ENCODE measurements around the gene WDR90.
"Not testable (repeated sequence)": the region's sequence is repeated elsewhere in the genome, so short reads cannot be mapped to it uniquely, and the experiment has no call there.

Gene WDR90

GRCh38 chr16:689175-689897 lies 40.2 kb downstream of the WDR90 start:
- peaks cover 15% of the 10 kb centered on the region for H3K27me3 Mint-ChIP-seq (ENCODE audit: low read depth)
- H3K9me3 Mint-ChIP-seq = peaks cover 4% of the 10 kb centered on the region
- peaks cover 3% of the 10 kb centered on the region for H3K36me3 Mint-ChIP-seq (ENCODE audit: low read depth)
- peak overlapping the region; percentile 77 for H3K27ac Mint-ChIP-seq
- H3K4me3 Mint-ChIP-seq = peak overlapping the region; percentile 85
- peaks cover 8% of the 10 kb centered on the region for H3K4me1 Mint-ChIP-seq (ENCODE audit: low read depth)

GRCh38 chr16:691242-691641 lies 42.1 kb downstream of the WDR90 start:
- not testable (repeated sequence) for H3K27ac Mint-ChIP-seq

GRCh38 chr16:692356-693108 lies 43.4 kb downstream of the WDR90 start:
- Mint-ChIP-seq H3K9me3 (peaks cover 4% of the 10 kb centered on the region), H3K27ac (no peak overlapping the region), H3K27me3 (ENCODE audit: low read depth) (peaks cover 20% of the 10 kb centered on the region), H3K4me1 (ENCODE audit: low read depth) (peaks cover 12% of the 10 kb centered on the region), H3K4me3 (peak overlapping the region; percentile 30), H3K36me3 (ENCODE audit: low read depth) (peaks cover 1% of the 10 kb centered on the region)

More at GRCh38 chr16:691242-691641, 42.1 kb downstream of the WDR90 start:
- H3K9me3 Mint-ChIP-seq; H3K36me3 Mint-ChIP-seq (ENCODE audit: low read depth): not testable (repeated sequence)
- Mint-ChIP-seq H3K4me1 (ENCODE audit: low read depth) (peaks cover 12% of the 10 kb centered on the region), H3K27me3 (ENCODE audit: low read depth) (peaks cover 20% of the 10 kb centered on the region), H3K4me3 (peak overlapping the region; percentile 85)

DNA sequence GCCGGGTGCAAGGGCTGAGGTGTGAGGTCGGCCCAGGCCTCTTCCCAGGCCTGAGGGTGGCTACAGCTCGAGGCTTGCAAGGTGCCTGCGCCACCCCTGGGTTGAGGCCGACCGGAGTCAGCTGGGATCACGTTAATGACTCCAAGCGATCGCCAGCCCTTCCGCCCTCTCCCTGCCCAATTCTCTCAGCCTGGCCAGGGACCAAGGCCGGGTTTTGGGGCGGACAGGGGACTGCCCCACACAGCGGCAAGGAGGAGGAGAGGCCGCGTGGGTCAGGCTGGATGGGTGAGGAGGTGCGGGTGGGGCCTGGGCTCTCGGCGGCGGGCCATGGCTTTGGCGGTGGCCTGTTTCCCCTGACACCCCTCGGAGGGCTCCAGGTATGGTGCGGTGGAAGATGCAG lies 44.2 kb downstream of the WDR90 start:
- Mint-ChIP-seq H3K4me1 (ENCODE audit: low read depth) (peaks cover 12% of the 10 kb centered on the region), H3K27me3 (ENCODE audit: low read depth) (peaks cover 20% of the 10 kb centered on the region), H3K36me3 (ENCODE audit: low read depth) (peaks cover 1% of the 10 kb centered on the region), H3K27ac (no peak overlapping the region), H3K9me3 (peaks cover 4% of the 10 kb centered on the region), H3K4me3 (no peak overlapping the region)

- Mint-ChIP-seq H3K4me3 (no peak overlapping the region), H3K27me3 (ENCODE audit: low read depth) (peaks cover 20% of the 10 kb centered on the region), H3K36me3 (ENCODE audit: low read depth) (peaks cover 1% of the 10 kb centered on the region), H3K27ac (no peak overlapping the region), H3K4me1 (ENCODE audit: low read depth) (peaks cover 12% of the 10 kb centered on the region), H3K9me3 (peaks cover 4% of the 10 kb centered on the region)
These were observed 44.6 kb downstream of the WDR90 start for GRCh38 chr16:693766-694165.

- Mint-ChIP-seq H3K27ac (peak overlapping the region; percentile 36), H3K4me3 (peak overlapping the region; percentile 34), H3K27me3 (ENCODE audit: low read depth) (peaks cover 20% of the 10 kb centered on the region), H3K36me3 (ENCODE audit: low read depth) (peaks cover 1% of the 10 kb centered on the region), H3K4me1 (ENCODE audit: low read depth) (peaks cover 12% of the 10 kb centered on the region), H3K9me3 (peaks cover 4% of the 10 kb centered on the region)
These were observed 45.2 kb downstream of the WDR90 start for GRCh38 chr16:694187-694862.

GRCh38 chr16:694863-695354 lies 45.7 kb downstream of the WDR90 start:
- Mint-ChIP-seq H3K36me3 (ENCODE audit: low read depth) (peaks cover 1% of the 10 kb centered on the region), H3K27ac (no peak overlapping the region), H3K9me3 (peaks cover 4% of the 10 kb centered on the region), H3K27me3 (ENCODE audit: low read depth) (peaks cover 20% of the 10 kb centered on the region), H3K4me3 (no peak overlapping the region), H3K4me1 (ENCODE audit: low read depth) (peaks cover 10% of the 10 kb centered on the region)

DNA sequence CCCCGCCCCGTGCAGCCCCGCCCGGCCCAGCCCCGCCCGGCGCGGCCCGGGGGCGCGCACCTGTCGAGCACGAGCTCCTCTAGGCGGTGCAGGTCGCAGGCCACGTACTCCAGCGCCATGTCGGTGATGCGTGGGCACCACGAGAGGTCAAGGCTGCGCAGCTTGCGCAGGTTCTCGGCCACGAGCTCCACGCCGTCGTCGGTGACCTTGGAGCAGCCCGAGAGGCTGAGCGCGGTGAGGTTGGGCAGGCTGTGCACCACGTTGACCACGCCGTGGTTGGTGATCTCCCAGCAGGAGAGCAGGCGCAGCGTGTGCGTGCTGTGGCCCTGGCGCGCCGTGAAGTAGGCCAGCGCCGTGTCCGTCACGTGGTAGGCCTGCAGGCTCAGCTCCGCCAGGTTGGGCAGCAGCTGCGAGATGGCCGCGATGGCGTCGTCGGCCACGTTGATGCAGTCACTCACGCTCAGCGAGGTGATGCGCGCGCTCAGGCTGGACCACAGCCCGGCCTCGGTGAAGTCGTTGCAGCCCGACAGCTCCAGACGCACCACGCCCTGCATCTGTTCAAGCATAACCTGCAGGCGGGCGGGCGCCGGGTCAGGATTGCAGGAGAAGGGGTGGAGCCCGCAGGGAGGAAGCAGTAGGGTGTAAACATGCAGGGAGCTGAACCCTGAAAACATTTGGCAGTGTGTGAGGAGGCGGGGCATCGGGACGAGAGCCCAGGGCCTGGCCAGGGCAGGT lies 46.4 kb downstream of the WDR90 start:
- Mint-ChIP-seq H3K9me3 (peaks cover 4% of the 10 kb centered on the region), H3K36me3 (ENCODE audit: low read depth) (peaks cover 1% of the 10 kb centered on the region), H3K27me3 (ENCODE audit: low read depth) (peaks cover 24% of the 10 kb centered on the region), H3K4me3 (peak overlapping the region; percentile 75), H3K27ac (peak overlapping the region; percentile 68), H3K4me1 (ENCODE audit: low read depth) (peaks cover 10% of the 10 kb centered on the region)

DNA sequence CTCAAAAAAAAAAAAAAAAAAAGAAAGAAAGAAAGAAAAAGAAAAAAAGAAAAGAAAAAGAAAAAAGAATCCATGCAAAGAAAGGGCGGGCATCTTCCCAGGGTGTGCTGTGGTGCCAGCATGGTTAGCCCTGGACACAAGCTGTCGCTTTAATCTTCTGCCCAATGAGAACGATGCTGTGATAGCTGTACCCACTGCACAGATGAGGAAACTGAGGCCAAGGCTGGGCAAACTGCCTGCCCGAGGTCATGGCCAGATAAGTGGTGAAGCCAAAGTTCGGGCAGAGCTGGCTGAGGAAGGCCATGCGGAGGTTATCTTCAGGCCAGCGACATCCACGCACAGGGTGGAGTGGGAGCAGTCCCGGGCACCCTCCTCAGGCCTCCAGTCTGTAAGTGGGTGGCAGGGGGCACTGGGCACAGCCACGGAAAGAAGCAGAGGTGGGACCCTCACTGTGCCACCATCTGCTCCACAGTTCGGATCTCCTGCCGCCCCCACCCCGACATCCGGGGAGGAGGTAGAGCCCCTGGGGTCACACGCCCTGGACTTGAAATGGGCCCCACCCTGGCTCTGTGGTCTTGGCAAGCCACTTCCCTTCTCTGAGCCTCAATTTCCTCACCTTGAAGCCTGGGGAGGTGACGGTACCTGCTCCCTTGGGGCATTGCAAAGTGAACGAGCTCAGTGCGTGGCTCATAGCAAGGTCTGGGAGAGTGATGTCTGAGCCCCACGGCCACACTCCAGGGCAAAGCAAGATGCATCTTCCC lies 49.9 kb downstream of the WDR90 start:
- Mint-ChIP-seq H3K27me3 (ENCODE audit: low read depth) (peaks cover 28% of the 10 kb centered on the region), H3K4me1 (ENCODE audit: low read depth) (peaks cover 4% of the 10 kb centered on the region), H3K27ac (no peak overlapping the region), H3K36me3 (ENCODE audit: low read depth) (no peaks in the 10 kb centered on the region), H3K9me3 (no peaks in the 10 kb centered on the region), H3K4me3 (no peak overlapping the region)

DNA sequence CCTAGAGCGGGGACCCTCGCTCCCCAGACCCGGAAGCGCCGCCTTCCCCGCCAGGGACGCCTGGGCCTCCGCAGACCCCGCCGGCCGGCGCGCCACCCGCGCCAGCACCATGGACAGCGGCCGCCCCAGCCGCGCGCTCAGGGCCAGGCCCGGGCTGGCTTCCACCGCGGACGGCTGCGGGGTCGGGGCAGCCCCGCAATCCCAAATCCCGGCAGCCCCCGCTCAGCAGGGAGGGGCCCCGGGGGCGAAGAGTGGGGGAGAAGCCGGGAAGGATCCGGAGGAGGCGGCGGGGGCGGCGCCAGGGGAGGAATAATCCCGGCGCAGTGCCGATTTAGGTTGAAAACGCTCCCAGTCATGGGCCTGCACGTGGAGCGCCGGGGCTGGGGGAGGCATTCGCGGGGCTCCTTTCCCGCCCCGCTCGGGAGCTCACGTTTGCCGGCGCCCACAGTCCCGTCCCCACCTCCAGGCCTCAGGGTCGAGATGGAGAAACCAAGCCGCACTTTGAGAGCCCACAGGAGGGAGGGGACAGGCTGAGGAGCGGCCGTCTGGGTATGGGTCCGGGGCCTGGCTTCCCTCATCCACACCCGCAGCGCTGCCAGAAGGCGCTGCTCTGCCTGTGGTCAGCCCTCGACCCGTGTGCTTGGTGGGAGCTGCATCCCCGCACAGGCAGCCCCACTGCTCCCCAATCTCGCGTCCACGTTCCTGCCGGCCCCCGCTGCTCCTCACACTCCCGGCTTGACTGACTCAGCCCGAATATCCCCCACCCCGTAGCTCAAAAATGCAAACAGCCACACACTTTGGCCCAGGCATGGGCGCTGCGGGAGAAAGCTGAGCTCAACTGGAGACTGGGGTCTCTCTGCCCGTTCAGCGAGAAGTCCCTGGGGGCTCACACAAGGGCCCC lies 51.8 kb downstream of the WDR90 start:
- Mint-ChIP-seq H3K4me1 (ENCODE audit: low read depth) (peaks cover under 1% of the 10 kb centered on the region), H3K9me3 (no peaks in the 10 kb centered on the region), H3K27me3 (ENCODE audit: low read depth) (peaks cover 27% of the 10 kb centered on the region), H3K27ac (no peak overlapping the region), H3K4me3 (no peak overlapping the region), H3K36me3 (ENCODE audit: low read depth) (no peaks in the 10 kb centered on the region)

DNA sequence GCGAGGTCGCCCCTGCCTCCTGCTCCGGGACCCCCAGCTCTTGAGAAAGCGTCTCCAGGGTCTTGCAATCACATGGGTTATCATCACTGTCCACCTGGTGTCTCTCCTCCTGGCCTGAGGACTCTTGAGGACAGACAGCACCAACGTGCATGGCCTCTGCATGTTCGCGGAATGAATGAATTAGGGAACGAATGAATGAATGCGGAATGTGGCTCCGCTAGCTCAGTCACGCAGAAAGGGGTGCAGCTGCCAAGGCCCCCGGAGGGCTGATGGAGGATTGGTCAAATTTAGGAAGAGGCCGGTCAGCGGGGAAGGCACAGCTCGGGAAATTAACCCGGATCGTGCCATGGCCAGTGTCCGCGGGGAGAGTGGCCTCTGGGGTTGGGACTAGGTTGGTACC lies 53.2 kb downstream of the WDR90 start:
- Mint-ChIP-seq H3K36me3 (ENCODE audit: low read depth) (no peaks in the 10 kb centered on the region), H3K27ac (no peak overlapping the region), H3K4me3 (no peak overlapping the region), H3K4me1 (ENCODE audit: low read depth) (no peaks in the 10 kb centered on the region), H3K27me3 (ENCODE audit: low read depth) (peaks cover 39% of the 10 kb centered on the region), H3K9me3 (no peaks in the 10 kb centered on the region)

DNA sequence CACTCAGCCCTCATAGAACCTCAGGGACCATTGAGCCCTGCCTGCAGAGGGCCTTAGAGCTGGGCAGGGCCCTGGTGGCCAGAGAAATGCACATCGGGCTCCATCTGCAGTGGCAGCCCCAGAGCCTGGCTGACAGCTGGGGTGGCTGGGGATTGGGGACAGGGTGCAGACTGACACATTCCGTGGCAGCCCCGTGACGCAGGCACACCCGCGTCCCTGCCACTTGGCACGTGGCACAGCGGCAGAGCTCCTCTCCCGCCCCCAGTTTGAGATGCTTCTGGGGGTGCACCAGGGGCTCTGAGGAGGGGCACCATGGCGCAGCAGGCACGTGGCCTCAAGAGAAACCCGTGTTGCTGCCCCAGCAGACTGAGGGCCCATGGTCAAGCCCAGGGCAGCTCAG lies 54.2 kb downstream of the WDR90 start:
- H3K9me3 Mint-ChIP-seq = no peaks in the 10 kb centered on the region
- peaks cover 47% of the 10 kb centered on the region for H3K27me3 Mint-ChIP-seq (ENCODE audit: low read depth)

DNA sequence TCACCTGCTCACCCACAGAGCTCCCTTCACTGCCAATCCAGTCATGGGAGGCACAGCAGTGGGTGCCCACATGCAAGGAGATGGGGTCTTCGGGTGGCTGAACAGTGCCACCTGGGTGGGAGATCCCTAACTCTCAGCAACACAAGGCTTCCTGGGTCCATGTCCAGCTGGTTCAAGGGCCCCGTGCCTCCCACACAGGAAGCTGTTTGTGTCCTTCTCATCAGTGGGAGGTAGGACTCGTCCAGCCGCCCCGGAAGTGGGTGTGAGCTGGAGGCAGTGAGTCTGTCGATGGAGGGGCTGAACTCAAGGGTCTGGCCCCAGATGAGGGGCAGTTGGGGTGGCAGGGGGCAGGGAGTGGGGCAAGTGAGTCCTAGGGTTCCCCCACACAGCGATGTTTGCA lies 54.9 kb downstream of the WDR90 start:
- Mint-ChIP-seq H3K4me3 (no peak overlapping the region), H3K27me3 (ENCODE audit: low read depth) (peaks cover 52% of the 10 kb centered on the region), H3K9me3 (no peaks in the 10 kb centered on the region)

More for the DNA sequence above, 54.2 kb downstream of the WDR90 start:
- Mint-ChIP-seq H3K36me3 (ENCODE audit: low read depth) (no peaks in the 10 kb centered on the region), H3K4me3 (no peak overlapping the region), H3K27ac (no peak overlapping the region), H3K4me1 (ENCODE audit: low read depth) (no peaks in the 10 kb centered on the region)

More for the DNA sequence above, 54.9 kb downstream of the WDR90 start:
- Mint-ChIP-seq H3K36me3 (ENCODE audit: low read depth) (no peaks in the 10 kb centered on the region), H3K27ac (no peak overlapping the region), H3K4me1 (ENCODE audit: low read depth) (no peaks in the 10 kb centered on the region)

All from T-helper 1 cell treated with Interleukin-12 subunit alpha and Interleukin-12 subunit beta and Interleukin-4 antibody, amounts not matched to agents 30 μg/mL and 1 μg/mL, for 36 hours (primary cell).